IMR-90 (cell line): Measurements from ENCODE around the gene CELA3B. TPM values are rescaled to one million over a fixed set of nuclear protein-coding genes. Genes with fewer than 3 reads are reported as not detected.
"Not testable (repeated sequence)": the region's sequence is repeated elsewhere in the genome, so short reads cannot be mapped to it uniquely, and the experiment has no call there.

ENCODE experiments used
- ATAC-seq: fragments of 200-7000 bp; cut with Tn5 transposase; 2 replicates; pipeline ENCODE4 v1.9.1; 2020; ENCODE audit warnings: low read depth, mild to moderate bottlenecking, moderate library complexity
- BruUV-seq: library from RNA; stranded (reverse); fragments of 400-500 nt; replicated peaks from 2 replicates; lab custom pipeline; 2021; lab: Mats Ljungman, UMichigan
- CTCF ChIA-PET: fragments of 300-600 bp; formaldehyde crosslinking; extraction: SDS; loops from one replicate; lab custom pipeline; 2021; ENCODE audit warnings: antibody characterized with exemption; lab: Yijun Ruan, JAX
- POLR2A ChIA-PET: fragments of 300-600 bp; sonication (Branson Sonifier 250); formaldehyde crosslinking; loops from one replicate; lab custom pipeline; 2022; ENCODE audit warnings: antibody characterized with exemption; ENCODE audit not compliant: unreplicated experiment; lab: Charles Lee
- DNase-seq: peaks from one replicate; pipeline ENCODE4 v3.0.0; 2013
- H2AFZ ChIP-seq: replicated peaks from 2 replicates; pipeline ENCODE3; 2013; ENCODE audit warnings: low read length, mild to moderate bottlenecking; ENCODE audit not compliant: poor library complexity
- H2AK5ac ChIP-seq: 2 replicates; pipeline ENCODE4 v1.6.1; 2013; ENCODE audit warnings: low read depth, low read length, inconsistent platforms
- H2AK9ac ChIP-seq: replicated peaks from 2 replicates; pipeline ENCODE3; 2013; ENCODE audit warnings: mild to moderate bottlenecking, low read depth, low read length, moderate library complexity; ENCODE audit not compliant: poor library complexity
- H2BK120ac ChIP-seq: 2 replicates; pipeline ENCODE4 v1.6.1; 2013; ENCODE audit warnings: low read depth, low read length, inconsistent platforms
- H2BK15ac ChIP-seq: 3 replicates; pipeline ENCODE4 v1.6.1; 2013; ENCODE audit warnings: low read depth, low read length, inconsistent platforms
- H2BK20ac ChIP-seq: 2 replicates; pipeline ENCODE4 v1.6.1; 2013; ENCODE audit warnings: low read depth, mild to moderate bottlenecking, inconsistent platforms, low read length, moderate library complexity
- H2BK5ac ChIP-seq: 2 replicates; pipeline ENCODE4 v1.6.1; 2013; ENCODE audit warnings: mild to moderate bottlenecking, low read depth, low read length, inconsistent platforms; ENCODE audit not compliant: poor library complexity, severe bottlenecking
- H3K14ac ChIP-seq: replicated peaks from 2 replicates; pipeline ENCODE4 v1.6.1; 2013; ENCODE audit warnings: low read depth, low read length, inconsistent platforms
- H3K18ac ChIP-seq: 2 replicates; pipeline ENCODE4 v1.6.1; 2013; ENCODE audit warnings: low read depth, low read length, control low read depth
- H3K23ac ChIP-seq: 2 replicates; pipeline ENCODE4 v1.6.1; 2013; ENCODE audit warnings: low read depth, low read length, inconsistent platforms
- H3K27ac ChIP-seq: 2 replicates; pipeline ENCODE4 v1.5.1; 2013; ENCODE audit warnings: mild to moderate bottlenecking, control low read depth, low read length; ENCODE audit not compliant: insufficient read depth
- H3K27me3 ChIP-seq: 2 replicates; pipeline ENCODE4 v1.6.1; 2013; ENCODE audit warnings: low read length; ENCODE audit not compliant: control insufficient read depth, insufficient read depth
- H3K36me3 ChIP-seq: 2 replicates; pipeline ENCODE4 v1.6.1; 2013; ENCODE audit warnings: low read length, mixed read lengths; ENCODE audit not compliant: control insufficient read depth, insufficient read depth
- H3K4ac ChIP-seq: 2 replicates; pipeline ENCODE4 v1.6.1; 2013; ENCODE audit warnings: low read depth, low read length, inconsistent platforms
- H3K4me1 ChIP-seq: 2 replicates; pipeline ENCODE4 v1.6.1; 2013; ENCODE audit warnings: low read length, mixed read lengths; ENCODE audit not compliant: control insufficient read depth, insufficient read depth
- H3K4me2 ChIP-seq: 2 replicates; pipeline ENCODE4 v1.6.1; 2013; ENCODE audit warnings: low read depth, mild to moderate bottlenecking, control low read depth, low read length, moderate library complexity
- H3K4me3 ChIP-seq: 2 replicates; pipeline ENCODE4 v1.5.1; 2013; ENCODE audit warnings: low read depth, mild to moderate bottlenecking, control low read depth, low read length, moderate library complexity; ENCODE audit not compliant: insufficient read depth
- H3K56ac ChIP-seq: 2 replicates; pipeline ENCODE4 v1.6.1; 2013; ENCODE audit warnings: low read length, inconsistent platforms; ENCODE audit not compliant: insufficient read depth; ENCODE audit errors: extremely low read depth
- H3K79me1 ChIP-seq, 2 experiments: 2 replicates each; pipeline ENCODE4 v1.6.1; 2013; ENCODE audit warnings: low read length in 2 of 2, inconsistent platforms in 1 of 2, low read depth in 1 of 2
- H3K9ac ChIP-seq: 2 replicates; pipeline ENCODE4 v1.6.1; 2013; ENCODE audit warnings: low read depth, low read length, control low read depth
- H3K9me1 ChIP-seq: 2 replicates; pipeline ENCODE4 v1.6.1; 2013; ENCODE audit warnings: low read length, inconsistent platforms; ENCODE audit not compliant: insufficient read depth
- H3K9me3 ChIP-seq: 2 replicates; pipeline ENCODE4 v1.6.1; 2013; ENCODE audit warnings: low read length; ENCODE audit not compliant: control insufficient read depth, insufficient read depth
- H4K20me1 ChIP-seq: 2 replicates; pipeline ENCODE4 v1.6.1; 2013; ENCODE audit warnings: low read length, inconsistent platforms; ENCODE audit not compliant: insufficient read depth
- H4K5ac ChIP-seq: 2 replicates; pipeline ENCODE4 v1.6.1; 2013; ENCODE audit warnings: mild to moderate bottlenecking, low read depth, low read length, control low read depth
- H4K8ac ChIP-seq, 2 experiments: 2 replicates each; pipeline ENCODE4 v1.6.1; 2013; ENCODE audit warnings: low read depth in 2 of 2, low read length in 2 of 2, control low read depth in 1 of 2, inconsistent platforms in 1 of 2
- H4K91ac ChIP-seq: 2 replicates; pipeline ENCODE4 v1.6.1; 2013; ENCODE audit warnings: low read depth, low read length, inconsistent platforms; ENCODE audit not compliant: insufficient read depth
- RAD21 ChIP-seq: IDR thresholded peaks from 2 replicates; pipeline ENCODE4 v1.6.1; 2012; ENCODE audit warnings: low read length, improper control_type of control experiment
- WGBS, 2 experiments: methylation state at CpG; one replicate each; pipeline versions ENCODE4 v1.1.5 to v1.1.7; 2013; ENCODE audit warnings: missing lambda C conversion rate in 2 of 2; ENCODE audit not compliant: insufficient read length in 1 of 2; ENCODE audit errors: extremely low coverage in 2 of 2; 5-methylcytosine and 5-hydroxymethylcytosine counted together
- dilution Hi-C: fragments of 300-500 bp; cut with HindIII; formaldehyde crosslinking; loops from one replicate; pipeline ENCODE4 v1.14.3; 2018; ENCODE audit warnings: low sequenced_read_pairs; ENCODE audit not compliant: unreplicated experiment
- in situ Hi-C: fragments of 300-500 bp; cut with MboI; formaldehyde crosslinking; loops from 3 replicates; pipeline ENCODE4 v1.14.3; 2019; ENCODE audit warnings: low sequenced_read_pairs, inconsistent platforms, mixed read lengths
- intact Hi-C: fragments of 100-400 bp; cut with micrococcal nuclease; formaldehyde crosslinking; loops from 2 replicates; pipeline ENCODE4 v1.10.0; 2022
- polyA plus RNA-seq, 3 experiments: library from polyadenylated mRNA; depleted of rRNA; stranded (reverse); fragments of >200 nt; gene quantifications; 2 replicates each; pipeline ENCODE4 v1.2.3, GENCODE V29; 2012; ENCODE audit warnings: low replicate concordance in 1 of 3
- total RNA-seq: library from RNA; depleted of rRNA; stranded (reverse); fragments of >200 nt; gene quantifications from 2 replicates; pipeline ENCODE4 v1.2.3, GENCODE V29; 2012
- TF ChIP-seq, protein P1 (sequence below): conservative IDR thresholded peaks from 2 replicates; pipeline ENCODE4 v1.5.1; 2012; ENCODE audit warnings: mild to moderate bottlenecking, low read depth, low read length, improper control_type of control experiment

The CELA3B gene
- total and polyA plus RNA-seq, 2 of the 4 experiments (the other 2 are of a cell fraction) = not detected

DNA sequence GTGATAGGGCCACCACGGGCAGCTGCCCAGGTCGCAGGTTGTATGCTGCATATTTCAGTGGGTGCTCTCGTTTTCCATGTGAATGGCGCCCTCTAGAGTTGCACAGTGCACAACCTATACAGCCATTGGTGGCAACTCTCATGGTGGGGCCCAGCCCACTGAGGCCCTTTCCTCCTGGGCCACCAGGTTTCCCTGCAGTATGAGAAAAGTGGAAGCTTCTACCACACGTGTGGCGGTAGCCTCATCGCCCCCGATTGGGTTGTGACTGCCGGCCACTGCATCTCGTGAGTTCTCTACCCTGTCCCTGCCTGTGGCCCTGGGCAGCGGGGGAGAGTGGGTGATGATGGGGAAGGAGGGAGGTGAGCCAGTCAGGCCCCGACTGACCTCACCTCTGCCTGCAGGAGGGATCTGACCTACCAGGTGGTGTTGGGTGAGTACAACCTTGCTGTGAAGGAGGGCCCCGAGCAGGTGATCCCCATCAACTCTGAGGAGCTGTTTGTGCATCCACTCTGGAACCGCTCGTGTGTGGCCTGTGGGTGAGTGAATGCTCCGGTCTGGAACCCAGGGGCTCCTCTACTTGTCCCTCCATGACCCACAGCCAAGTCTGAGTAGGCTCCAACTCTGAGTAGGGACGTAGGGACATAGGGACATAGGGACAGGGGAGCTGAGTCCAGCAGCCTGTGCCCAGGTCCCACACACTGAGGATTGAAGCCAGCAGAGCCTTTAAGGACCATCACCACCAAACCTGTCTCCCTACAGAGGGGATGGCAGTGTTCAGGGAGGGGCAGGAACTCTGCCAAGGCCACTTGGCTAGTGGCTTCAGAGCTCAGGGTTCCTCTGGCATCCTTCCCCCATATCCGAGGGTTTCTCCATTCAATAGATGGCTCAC, 28.7 kb downstream of the CELA3B start:
- H3K4me1 ChIP-seq, H3K14ac ChIP-seq, H4K20me1 ChIP-seq, H3K36me3 ChIP-seq, H3K9me1 ChIP-seq, H2BK5ac ChIP-seq, H2BK20ac ChIP-seq, H2AK9ac ChIP-seq, H3K9me3 ChIP-seq, H4K5ac ChIP-seq, H3K4me2 ChIP-seq, H4K91ac ChIP-seq, H2AFZ ChIP-seq, H2AK5ac ChIP-seq, BruUV-seq, H4K8ac ChIP-seq, H3K27me3 ChIP-seq, H3K9ac ChIP-seq, in situ Hi-C loops, H3K23ac ChIP-seq, dilution Hi-C loops, H3K27ac ChIP-seq, H2BK120ac ChIP-seq, H3K4me3 ChIP-seq, H3K4ac ChIP-seq, intact Hi-C loops, POLR2A ChIA-PET, H3K79me1 ChIP-seq, H3K18ac ChIP-seq, CTCF ChIA-PET, H2BK15ac ChIP-seq, H3K56ac ChIP-seq, DNase-seq: not testable (repeated sequence)
- peak; percentile 61; the same call in 1 of the 2 replicates for ATAC-seq
- peak; percentile 24; the same call in 1 of the 2 replicates for TF ChIP-seq RAD21
- TF ChIP-seq, protein P1, sequence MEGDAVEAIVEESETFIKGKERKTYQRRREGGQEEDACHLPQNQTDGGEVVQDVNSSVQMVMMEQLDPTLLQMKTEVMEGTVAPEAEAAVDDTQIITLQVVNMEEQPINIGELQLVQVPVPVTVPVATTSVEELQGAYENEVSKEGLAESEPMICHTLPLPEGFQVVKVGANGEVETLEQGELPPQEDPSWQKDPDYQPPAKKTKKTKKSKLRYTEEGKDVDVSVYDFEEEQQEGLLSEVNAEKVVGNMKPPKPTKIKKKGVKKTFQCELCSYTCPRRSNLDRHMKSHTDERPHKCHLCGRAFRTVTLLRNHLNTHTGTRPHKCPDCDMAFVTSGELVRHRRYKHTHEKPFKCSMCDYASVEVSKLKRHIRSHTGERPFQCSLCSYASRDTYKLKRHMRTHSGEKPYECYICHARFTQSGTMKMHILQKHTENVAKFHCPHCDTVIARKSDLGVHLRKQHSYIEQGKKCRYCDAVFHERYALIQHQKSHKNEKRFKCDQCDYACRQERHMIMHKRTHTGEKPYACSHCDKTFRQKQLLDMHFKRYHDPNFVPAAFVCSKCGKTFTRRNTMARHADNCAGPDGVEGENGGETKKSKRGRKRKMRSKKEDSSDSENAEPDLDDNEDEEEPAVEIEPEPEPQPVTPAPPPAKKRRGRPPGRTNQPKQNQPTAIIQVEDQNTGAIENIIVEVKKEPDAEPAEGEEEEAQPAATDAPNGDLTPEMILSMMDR = peak; percentile 27; the same call in 1 of the 2 replicates
- WGBS, 2 experiments = 75% methylated on average over 4 of the region's 18 CpGs; no CpG with 5 or more reads in 1 of the 2 experiments

DNA sequence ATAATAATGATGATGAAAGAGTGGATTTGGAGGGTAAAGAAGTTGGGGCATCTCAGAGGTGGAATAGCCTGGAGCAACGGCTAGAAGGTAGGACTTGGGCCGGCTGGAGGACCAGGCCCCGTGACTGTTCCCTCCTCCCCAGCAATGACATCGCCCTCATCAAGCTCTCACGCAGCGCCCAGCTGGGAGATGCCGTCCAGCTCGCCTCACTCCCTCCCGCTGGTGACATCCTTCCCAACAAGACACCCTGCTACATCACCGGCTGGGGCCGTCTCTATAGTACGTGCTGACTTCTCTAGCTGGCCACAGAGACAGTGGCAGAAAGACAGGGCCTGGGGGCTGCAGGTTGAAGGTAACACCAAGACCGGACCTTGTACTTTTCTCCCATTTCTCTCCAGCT, 29.9 kb downstream of the CELA3B start:
- H3K4me1 ChIP-seq, H2BK5ac ChIP-seq, H2AK5ac ChIP-seq, intact Hi-C loops, H3K9me1 ChIP-seq, H3K27me3 ChIP-seq, H3K18ac ChIP-seq, H3K14ac ChIP-seq, H4K5ac ChIP-seq, H4K8ac ChIP-seq, H3K4ac ChIP-seq, H3K79me1 ChIP-seq, H4K91ac ChIP-seq, H2BK20ac ChIP-seq, H2BK15ac ChIP-seq, H3K4me3 ChIP-seq, H4K20me1 ChIP-seq, H3K56ac ChIP-seq, in situ Hi-C loops, H2AFZ ChIP-seq, H2AK9ac ChIP-seq, H3K9me3 ChIP-seq, H3K27ac ChIP-seq, CTCF ChIA-PET, DNase-seq, H3K23ac ChIP-seq, H3K4me2 ChIP-seq, dilution Hi-C loops, H2BK120ac ChIP-seq, H3K9ac ChIP-seq, H3K36me3 ChIP-seq, ATAC-seq, BruUV-seq: not testable (repeated sequence)
- POLR2A ChIA-PET = interaction anchor here (0.7 kb wide), 1 partner anchor 703 kb away, joined by 4 read pairs; no protein-coding TSS in a partner anchor
- no CpG with 5 or more reads among the region's 13 CpGs for WGBS, 2 experiments
